Ishikawa (cell line): ENCODE results near the gene NXPE3.

ENCODE experiments used
- CEBPB ChIP-seq: IDR thresholded peaks from 2 replicates; pipeline ENCODE4 v1.6.1; 2012
- CREB1 ChIP-seq: IDR thresholded peaks from 2 replicates; pipeline ENCODE4 v1.6.1; 2012; ENCODE audit warnings: low read depth
- EGR1 ChIP-seq: IDR thresholded peaks from 2 replicates; pipeline ENCODE4 v1.6.1; 2012
- EP300 ChIP-seq: IDR thresholded peaks from 2 replicates; pipeline ENCODE4 v1.6.1; 2012; ENCODE audit warnings: borderline replicate concordance
- FOXM1 ChIP-seq: IDR thresholded peaks from 2 replicates; pipeline ENCODE4 v1.6.1; 2012; ENCODE audit warnings: low read depth, borderline replicate concordance
- MAX ChIP-seq: IDR thresholded peaks from 2 replicates; pipeline ENCODE4 v1.6.1; 2012
- NFIC ChIP-seq: IDR thresholded peaks from 2 replicates; pipeline ENCODE4 v1.6.1; 2012
- RAD21 ChIP-seq: IDR thresholded peaks from 2 replicates; pipeline ENCODE4 v1.6.1; 2012; ENCODE audit warnings: low read depth
- REST ChIP-seq: IDR thresholded peaks from 2 replicates; pipeline ENCODE4 v1.6.1; 2012; ENCODE audit warnings: low read depth, mild to moderate bottlenecking
- TAF1 ChIP-seq: IDR thresholded peaks from 2 replicates; pipeline ENCODE4 v1.6.1; 2012; ENCODE audit warnings: low read depth, mild to moderate bottlenecking
- TCF12 ChIP-seq: IDR thresholded peaks from 2 replicates; pipeline ENCODE4 v1.6.1; 2012; ENCODE audit warnings: low read depth
- TEAD4 ChIP-seq: IDR thresholded peaks from 2 replicates; pipeline ENCODE4 v1.6.1; 2012
- USF1 ChIP-seq: IDR thresholded peaks from 2 replicates; pipeline ENCODE4 v1.6.1; 2012
- YY1 ChIP-seq: IDR thresholded peaks from 2 replicates; pipeline ENCODE4 v1.6.1; 2012; ENCODE audit warnings: low read depth
- ZBTB7A ChIP-seq: IDR thresholded peaks from 2 replicates; pipeline ENCODE4 v1.6.1; 2012; ENCODE audit warnings: low read depth

The NXPE3 gene

GRCh38 chr3:101850246-101851051 lies 71.4 kb downstream of the NXPE3 start:
- TF ChIP-seq ZBTB7A = no peak
- no peak for TF ChIP-seq FOXM1
- no peak for TF ChIP-seq TCF12
- no peak for TF ChIP-seq EGR1
- TF ChIP-seq TAF1 = no peak
- no peak for TF ChIP-seq REST
- TF ChIP-seq CREB1 = no peak
- no peak for TF ChIP-seq NFIC
- TF ChIP-seq EP300 = no peak; the same call in 1 of the 2 replicates

GRCh38 chr3:101851072-101851770 lies 72.2 kb downstream of the NXPE3 start:
- TF ChIP-seq NFIC = no peak

- no peak for TF ChIP-seq CREB1
- no peak for TF ChIP-seq REST
- no peak for TF ChIP-seq MAX
- TF ChIP-seq EGR1 = no peak
- TF ChIP-seq FOXM1 = no peak
- TF ChIP-seq USF1 = no peak
- no peak for TF ChIP-seq CEBPB
Observed at GRCh38 chr3:101851850-101852714, 73.1 kb downstream of the NXPE3 start.

- TF ChIP-seq FOXM1 (no peak), CEBPB (no peak), TCF12 (no peak), NFIC (no peak), ZBTB7A (no peak), EP300 (no peak), TEAD4 (no peak), TAF1 (no peak), RAD21 (no peak), EGR1 (no peak), MAX (no peak), REST (no peak), USF1 (no peak), YY1 (no peak), CREB1 (no peak)
Observed at GRCh38 chr3:101852983-101853840, 74.2 kb downstream of the NXPE3 start.
